Glomerular visceral epithelial cell (primary cell): Measurements from ENCODE around the gene GALNT18.
"Not testable (repeated sequence)": the region's sequence is repeated elsewhere in the genome, so short reads cannot be mapped to it uniquely, and the experiment has no call there.

Experiments used
- DNase-seq: peaks from one replicate; pipeline ENCODE4 v3.0.0-alpha.2; 2016; ENCODE audit errors: extremely low spot score

The GALNT18 gene

GRCh38 chr11:11389238-11389637, 232.6 kb downstream of the GALNT18 start:
- DNase-seq, result no peak

- DNase-seq, result no peak
Measured at GRCh38 chr11:11387622-11388305, 234.0 kb downstream of the GALNT18 start.

GRCh38 chr11:11387207-11387606, 234.6 kb downstream of the GALNT18 start:
- no peak for DNase-seq

- no peak for DNase-seq
Measured at GRCh38 chr11:11384829-11385228, 237.0 kb downstream of the GALNT18 start.

GRCh38 chr11:11383995-11384394, 237.8 kb downstream of the GALNT18 start:
- no peak for DNase-seq

- no peak for DNase-seq
Measured at GRCh38 chr11:11382858-11383532, 238.8 kb downstream of the GALNT18 start.

GRCh38 chr11:11381471-11382105, 240.2 kb downstream of the GALNT18 start:
- DNase-seq, result no peak

GRCh38 chr11:11380883-11381282, 240.9 kb downstream of the GALNT18 start:
- DNase-seq, result no peak

- DNase-seq, result no peak
Measured at GRCh38 chr11:11380340-11380739, 241.5 kb downstream of the GALNT18 start.

GRCh38 chr11:11379661-11380060, 242.1 kb downstream of the GALNT18 start:
- no peak for DNase-seq

GRCh38 chr11:11378184-11378940, 243.4 kb downstream of the GALNT18 start:
- no peak for DNase-seq

GRCh38 chr11:11374358-11375148, 247.3 kb downstream of the GALNT18 start:
- DNase-seq, result no peak

- DNase-seq, result no peak
Measured at GRCh38 chr11:11373934-11374333, 247.9 kb downstream of the GALNT18 start.

GRCh38 chr11:11372461-11372860, 249.3 kb downstream of the GALNT18 start:
- no peak for DNase-seq

- DNase-seq, result no peak
Measured at GRCh38 chr11:11370962-11371303, 250.9 kb downstream of the GALNT18 start.

GRCh38 chr11:11370255-11370961, 251.4 kb downstream of the GALNT18 start:
- DNase-seq, result no peak

GRCh38 chr11:11366793-11367192, 255.0 kb downstream of the GALNT18 start:
- DNase-seq, result no peak

GRCh38 chr11:11363674-11364073, 258.1 kb downstream of the GALNT18 start:
- DNase-seq, result no peak

- DNase-seq, result no peak
Measured at GRCh38 chr11:11359611-11360010, 262.2 kb downstream of the GALNT18 start.

GRCh38 chr11:11356842-11357241, 265.0 kb downstream of the GALNT18 start:
- DNase-seq, result no peak

- DNase-seq, result not testable (repeated sequence)
Measured at GRCh38 chr11:11352878-11353277, 268.9 kb downstream of the GALNT18 start, which contains the start of gene CSNK2A3. Gene CSNK2A3 (minus strand): TSS chr11:11353250. CDS start chr11:11353119, 131 bp downstream.
